PC-3 (cell line): ENCODE measurements around the gene PIAS4. TPM values are rescaled to one million over a fixed set of nuclear protein-coding genes. Genes with fewer than 3 reads are reported as not detected.
A peak's percentile ranks its signal among the peaks of the same experiment; 100 is the strongest.

Source experiments
- ATAC-seq: fragments of 200-7000 bp; cut with Tn5 transposase; 2 replicates; pipeline ENCODE4 v1.9.1; 2020; ENCODE audit warnings: mild to moderate bottlenecking, moderate library complexity
- BruUV-seq: library from RNA; stranded (reverse); fragments of 400-500 nt; replicated peaks from 2 replicates; lab custom pipeline; 2021; lab: Mats Ljungman, UMichigan
- CTCF ChIA-PET: fragments of 300-600 bp; sonication (Branson Sonifier 250); formaldehyde crosslinking; loops from one replicate; lab custom pipeline; 2022; ENCODE audit warnings: antibody characterized with exemption; lab: Charles Lee
- POLR2A ChIA-PET: fragments of 300-600 bp; sonication (Branson Sonifier 250); formaldehyde crosslinking; loops from one replicate; lab custom pipeline; 2022; ENCODE audit warnings: antibody characterized with exemption; ENCODE audit not compliant: unreplicated experiment; lab: Charles Lee
- DNase-seq: peaks from one replicate; pipeline ENCODE4 v3.0.0-alpha.2; 2015
- H2AFZ ChIP-seq: fragments of 300-600 bp; sonication (generic); 2 replicates; pipeline ENCODE4 v1.6.0; 2016; ENCODE audit warnings: antibody characterized with exemption, low read length
- H3F3A ChIP-seq: fragments of 300-600 bp; sonication (generic); one replicate; pipeline ENCODE4 v1.6.0; 2017; ENCODE audit warnings: antibody characterized with exemption, low read length, control low read depth, mild to moderate bottlenecking; ENCODE audit not compliant: unreplicated experiment
- H3K27ac ChIP-seq: fragments of 300-600 bp; sonication (generic); 2 replicates; pipeline ENCODE4 v1.5.1; 2016; ENCODE audit warnings: mild to moderate bottlenecking, low read length
- H3K27me3 ChIP-seq: fragments of 300-600 bp; sonication (generic); 2 replicates; pipeline ENCODE4 v1.6.1; 2016; ENCODE audit warnings: low read length, mixed read lengths
- H3K36me3 ChIP-seq: fragments of 300-600 bp; sonication (generic); 2 replicates; pipeline ENCODE4 v1.6.1; 2016; ENCODE audit warnings: low read depth, mixed run types, low read length, mixed read lengths
- H3K4me1 ChIP-seq: fragments of 300-600 bp; sonication (generic); 2 replicates; pipeline ENCODE4 v1.5.1; 2016; ENCODE audit warnings: low read length; ENCODE audit not compliant: insufficient read depth
- H3K4me2 ChIP-seq: fragments of 300-600 bp; sonication (generic); 2 replicates; pipeline ENCODE4 v1.6.0; 2016; ENCODE audit warnings: low read length
- H3K4me3 ChIP-seq: fragments of 300-600 bp; sonication (generic); 2 replicates; pipeline ENCODE4 v1.5.1; 2016; ENCODE audit warnings: mild to moderate bottlenecking, low read length, mixed read lengths
- H3K79me2 ChIP-seq: fragments of 300-600 bp; sonication (generic); 2 replicates; pipeline ENCODE4 v1.6.1; 2017; ENCODE audit warnings: low read length, mixed read lengths
- H3K9ac ChIP-seq: fragments of 300-600 bp; sonication (generic); 2 replicates; pipeline ENCODE4 v1.6.0; 2016; ENCODE audit warnings: mild to moderate bottlenecking, low read length
- H3K9me2 ChIP-seq: fragments of 300-600 bp; sonication (generic); replicated peaks from 2 replicates; pipeline ENCODE4 v1.6.1; 2016; ENCODE audit warnings: mixed run types, low read length, mixed read lengths
- H3K9me3 ChIP-seq: fragments of 300-600 bp; sonication (generic); 2 replicates; pipeline ENCODE4 v1.6.1; 2016; ENCODE audit warnings: low read length, mixed read lengths
- H4K20me1 ChIP-seq: fragments of 300-600 bp; sonication (generic); 2 replicates; pipeline ENCODE4 v1.6.1; 2016; ENCODE audit warnings: low read length, mixed read lengths
- CTCF ChIP-seq: fragments of 300-600 bp; sonication (generic); conservative IDR thresholded peaks from 2 replicates; pipeline ENCODE4 v1.5.1; 2017; ENCODE audit warnings: antibody characterized with exemption, low read depth, mild to moderate bottlenecking, low read length
- EZH2 ChIP-seq: fragments of 300-600 bp; sonication (generic); IDR thresholded peaks from one replicate; pipeline ENCODE4 v1.6.1; 2017; ENCODE audit warnings: antibody characterized with exemption, mild to moderate bottlenecking, low read length; ENCODE audit not compliant: unreplicated experiment
- EZH2phosphoT487 ChIP-seq: fragments of 300-600 bp; sonication (generic); IDR thresholded peaks from 2 replicates; pipeline ENCODE4 v1.6.1; 2018; ENCODE audit warnings: mild to moderate bottlenecking, antibody characterized with exemption, low read length, borderline replicate concordance
- intact Hi-C: fragments of 100-400 bp; cut with micrococcal nuclease; formaldehyde crosslinking; loops from 2 replicates; pipeline ENCODE4 v1.9.0; 2023
- total RNA-seq: library from RNA; depleted of rRNA; stranded (reverse); fragments of >200 nt; gene quantifications from 2 replicates; pipeline ENCODE4 v1.2.3, GENCODE V29; 2014

The PIAS4 gene
- total RNA-seq, 1 experiment from 2014 or later = 21.0 TPM

GRCh38 chr19:3981373-3981735 is 26.2 kb upstream of the PIAS4 start:
- peaks cover 81% of the 10 kb centered on the region for H3K36me3 ChIP-seq
- H3K9ac ChIP-seq = no peak overlapping the region

GRCh38 chr19:3981736-3982681 is 25.5 kb upstream of the PIAS4 start:
- ChIA-PET POLR2A (no interaction called here), CTCF (interaction anchor here (0.7 kb wide), 1 partner anchor 396 kb away, joined by 3 read pairs; no protein-coding TSS in a partner anchor)
- H3K4me2 ChIP-seq = peak overlapping the region; percentile 99; the same call in 1 of the 2 replicates

More at GRCh38 chr19:3981373-3981735, 26.2 kb upstream of the PIAS4 start:
- Histone ChIP-seq H4K20me1 (peaks cover 83% of the 10 kb centered on the region), H3K9me3 (no peaks in the 10 kb centered on the region), H3K4me2 (no peak overlapping the region), H3K27ac (no peak overlapping the region), H2AFZ (no peak overlapping the region), H3K4me1 (peaks cover 17% of the 10 kb centered on the region), H3K9me2 (no peaks in the 10 kb centered on the region), H3K79me2 (peaks cover 70% of the 10 kb centered on the region), H3K27me3 (no peaks in the 10 kb centered on the region), H3K4me3 (no peak overlapping the region), H3F3A (peaks cover under 1% of the 10 kb centered on the region)
- POLR2A ChIA-PET = no interaction called here
- intact Hi-C loops = no loop called here
- DNase-seq (no peak), ATAC-seq (no peak)
- no TSS peak for BruUV-seq
- CTCF ChIA-PET = no interaction called here
- TF ChIP-seq EZH2 = no peak
- no peak for TF ChIP-seq CTCF
- TF ChIP-seq EZH2phosphoT487 = no peak

More at GRCh38 chr19:3981736-3982681, 25.5 kb upstream of the PIAS4 start:
- H3K79me2 ChIP-seq = peaks cover 70% of the 10 kb centered on the region
- peaks cover 20% of the 10 kb centered on the region for H3K4me1 ChIP-seq
- intact Hi-C loops = no loop called here
- no peaks in the 10 kb centered on the region for H3K9me3 ChIP-seq
- peaks cover 75% of the 10 kb centered on the region for H3K36me3 ChIP-seq
- H3F3A ChIP-seq = peaks cover 4% of the 10 kb centered on the region
- H3K27ac ChIP-seq = no peak overlapping the region
- BruUV-seq = no TSS peak
- ATAC-seq = no peak
- H3K27me3 ChIP-seq = no peaks in the 10 kb centered on the region
- H2AFZ ChIP-seq = no peak overlapping the region
- no peak overlapping the region for H3K4me3 ChIP-seq
- H4K20me1 ChIP-seq = peaks cover 77% of the 10 kb centered on the region
- TF ChIP-seq EZH2 (no peak), CTCF (no peak), EZH2phosphoT487 (no peak)
- H3K9me2 ChIP-seq = no peaks in the 10 kb centered on the region
- H3K9ac ChIP-seq = no peak overlapping the region
- DNase-seq = no peak
